ENCODE data around the gene FAM236B.
"Not testable (repeated sequence)": the region's sequence is repeated elsewhere in the genome, so short reads cannot be mapped to it uniquely, and the experiment has no call there.

The FAM236B gene

DNA sequence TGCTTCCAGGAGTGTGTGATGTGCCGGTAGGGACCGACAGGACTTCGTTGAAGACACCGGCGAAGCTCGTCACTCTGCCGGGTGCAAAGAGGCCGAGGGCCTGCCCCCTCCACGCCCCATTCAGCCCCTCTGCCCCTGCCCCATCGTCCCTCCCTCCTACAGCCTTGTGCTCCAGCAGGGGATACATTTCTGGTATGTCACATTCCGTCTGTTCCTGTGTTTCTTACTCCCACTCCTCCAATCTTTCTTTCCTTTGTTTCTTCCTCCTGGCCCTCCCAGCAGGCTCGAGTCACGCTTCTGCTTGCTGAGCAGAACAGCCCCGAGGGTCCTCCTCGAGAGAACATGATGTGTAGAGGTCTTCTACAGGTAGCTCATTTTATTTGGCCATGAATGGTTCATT is at the start of gene FAM236B:
Gene FAM236B, minus strand, starts transcription at position 101 of the 400 bp plus-strand sequence. Its CDS starts 100 bp downstream, at position 1.
- not testable (repeated sequence) for DNase-seq

- not testable (repeated sequence) for DNase-seq
Measured at GRCh38 chrX:72830701-72831100, 48.2 kb upstream of the FAM236B start.

DNA sequence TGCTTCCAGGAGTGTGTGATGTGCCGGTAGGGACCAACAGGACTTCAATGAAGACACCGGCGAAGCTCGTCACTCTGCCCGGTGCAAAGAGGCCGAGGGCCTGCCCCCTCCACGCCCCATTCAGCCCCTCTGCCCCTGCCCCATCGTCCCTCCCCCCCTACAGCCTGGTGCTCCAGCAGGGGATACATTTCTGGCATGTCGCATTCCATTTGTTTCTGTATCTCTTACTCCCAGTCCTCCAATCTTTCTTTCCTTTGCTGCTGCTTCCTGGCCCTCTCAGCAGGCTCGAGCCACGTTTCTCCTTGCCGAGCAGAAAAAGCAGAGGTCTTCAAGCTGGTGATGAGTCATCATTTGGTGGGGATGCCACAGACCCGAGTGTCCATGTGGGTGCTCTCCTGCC is 25.6 kb upstream of the FAM236B start, which contains the start of gene FAM236D:
Gene FAM236D, minus strand, starts transcription at position 101 of the 400 bp plus-strand sequence. Its CDS starts 100 bp downstream, at position 1.
- DNase-seq, result not testable (repeated sequence)

DNA sequence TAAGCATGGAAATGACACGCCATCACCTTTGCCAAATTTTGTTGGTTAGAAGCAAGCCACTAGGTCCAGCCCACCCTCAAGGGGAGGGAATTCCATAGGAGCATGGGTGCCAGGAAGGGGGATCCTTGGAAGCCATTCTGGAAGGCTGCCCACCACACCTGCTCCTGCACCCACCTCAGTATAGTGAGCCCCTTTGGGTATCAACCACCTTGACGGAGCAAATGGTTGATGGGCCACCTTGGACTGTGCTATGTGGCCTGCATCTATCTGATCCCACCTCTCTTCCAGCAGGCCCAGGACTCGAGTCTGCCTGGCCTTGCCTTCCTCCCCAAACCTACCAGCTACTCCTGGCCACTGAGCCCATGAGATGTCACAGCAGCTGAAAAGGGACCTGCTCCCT is 7.9 kb upstream of the FAM236B start:
- not testable (repeated sequence) for DNase-seq

GRCh38 chrX:72788142-72788541 is 5.7 kb upstream of the FAM236B start:
- not testable (repeated sequence) for DNase-seq

DNA sequence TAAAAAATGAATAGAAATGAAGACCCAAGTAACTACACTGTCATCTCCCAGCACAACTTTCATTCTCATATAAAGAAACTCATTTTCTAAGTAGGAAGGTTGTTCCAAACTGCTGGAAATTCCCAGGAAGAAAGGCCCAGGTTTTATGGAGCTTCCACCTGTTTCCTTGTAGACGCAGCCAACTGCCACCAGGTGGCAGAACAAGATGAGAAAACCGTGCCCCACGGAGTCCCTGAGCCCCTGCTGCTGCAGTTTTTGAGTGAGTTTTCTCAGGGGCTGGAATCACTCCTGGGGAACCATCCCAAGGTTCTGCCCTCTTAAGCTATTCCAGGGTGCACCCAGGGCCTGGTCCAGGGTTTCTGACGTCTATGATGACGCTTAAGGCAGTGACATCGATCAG is 1.5 kb upstream of the FAM236B start:
- DNase-seq, result not testable (repeated sequence)

DNA sequence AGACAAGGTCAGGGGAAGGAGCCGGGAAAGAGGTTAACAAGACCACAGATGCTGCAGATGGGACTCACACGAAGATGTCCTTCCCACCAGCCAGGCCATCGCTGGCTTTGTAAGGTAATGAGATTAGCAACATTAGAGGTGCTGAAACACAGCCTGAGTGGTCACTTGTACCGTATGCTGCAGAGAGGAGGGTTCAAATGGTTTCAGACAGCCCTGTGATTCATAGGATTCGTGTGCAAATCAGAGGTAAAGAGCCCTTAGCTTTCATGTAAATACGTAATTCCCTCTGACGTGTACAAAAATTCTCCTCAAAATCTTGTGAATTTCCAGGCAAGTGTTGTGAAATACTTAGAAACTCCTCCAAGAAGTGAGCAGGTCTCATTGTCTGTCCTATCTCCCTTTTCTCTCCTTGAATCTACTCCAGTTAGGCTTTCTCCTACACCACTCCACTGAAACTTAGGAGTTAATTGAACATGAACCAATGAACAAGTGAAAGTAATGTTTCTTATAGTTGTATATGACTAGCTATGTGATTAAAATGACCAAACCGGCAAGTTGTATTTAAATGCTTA is 991 bp upstream of the FAM236B start:
- DNase-seq, result not testable (repeated sequence)

DNA sequence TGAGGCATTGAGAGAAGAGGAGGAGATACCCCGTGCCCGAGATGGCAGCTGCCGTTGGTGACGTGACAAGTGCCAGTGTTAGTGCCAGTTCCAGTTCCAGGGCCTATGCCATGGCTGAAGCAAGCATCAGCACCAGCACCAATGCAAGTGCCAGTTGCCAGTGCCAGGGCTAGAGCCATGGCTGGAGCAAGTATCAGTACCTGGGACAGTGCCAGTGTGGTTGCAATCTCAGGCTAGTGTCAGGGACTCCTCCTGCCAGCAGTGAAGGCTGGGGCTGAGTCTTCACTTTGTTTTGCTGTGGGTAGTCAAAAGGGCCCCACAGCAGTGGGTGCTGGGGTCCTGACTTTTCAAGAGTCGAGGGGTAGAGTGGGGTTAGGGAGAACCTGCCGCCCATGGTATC is 4.3 kb downstream of the FAM236B start:
- DNase-seq, result not testable (repeated sequence)

- not testable (repeated sequence) for DNase-seq
Measured at GRCh38 chrX:72777467-72777790, 5.0 kb downstream of the FAM236B start.

GRCh38 chrX:72776653-72777466 is 5.6 kb downstream of the FAM236B start, which contains the start of gene DMRTC1B:
DMRTC1B (plus strand) TSS chrX:72776890; CDS start chrX:72845136, 68,246 bp downstream.
- not testable (repeated sequence) for DNase-seq

- not testable (repeated sequence) for DNase-seq
Measured at GRCh38 chrX:72760454-72760853, 22.0 kb downstream of the FAM236B start.

DNA sequence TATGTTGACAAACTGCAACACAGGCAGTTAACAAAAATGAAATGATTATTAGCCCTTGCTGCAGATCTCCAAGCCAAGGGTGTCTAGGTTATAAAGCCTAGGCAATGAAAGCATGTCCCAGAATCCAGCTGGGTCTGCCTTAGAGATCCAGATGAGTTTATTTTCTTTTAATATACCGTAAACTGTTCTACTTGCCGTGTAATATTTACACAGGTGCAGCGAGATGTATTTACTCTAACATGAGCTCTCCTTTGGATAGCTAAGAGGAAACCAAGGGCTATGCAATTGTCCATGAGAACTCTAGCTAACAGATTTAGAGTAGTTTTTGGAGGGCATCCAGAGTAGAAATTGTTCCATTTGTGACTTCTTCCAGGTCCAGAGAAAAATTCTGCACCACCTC is 33.9 kb downstream of the FAM236B start:
- not testable (repeated sequence) for DNase-seq

DNA sequence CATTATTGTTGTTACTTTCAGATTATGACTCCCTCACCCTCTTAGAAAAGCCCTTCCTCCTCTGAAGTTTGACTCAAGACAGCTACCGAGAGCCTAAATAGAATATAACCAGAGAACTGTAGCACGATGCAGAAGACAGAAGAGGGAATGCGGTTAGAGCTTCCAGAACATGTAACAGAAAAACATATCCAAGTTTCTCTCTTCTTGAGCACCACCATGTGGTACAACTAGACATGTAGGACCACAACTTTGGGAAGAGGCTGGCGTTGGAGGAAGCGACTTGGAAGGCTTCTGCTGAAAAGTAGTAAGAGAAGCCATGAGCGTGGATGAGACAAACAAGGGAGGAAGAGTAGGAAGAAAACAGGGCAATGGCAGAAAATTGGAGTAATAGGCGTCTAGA is 36.9 kb downstream of the FAM236B start:
- not testable (repeated sequence) for DNase-seq

DNA sequence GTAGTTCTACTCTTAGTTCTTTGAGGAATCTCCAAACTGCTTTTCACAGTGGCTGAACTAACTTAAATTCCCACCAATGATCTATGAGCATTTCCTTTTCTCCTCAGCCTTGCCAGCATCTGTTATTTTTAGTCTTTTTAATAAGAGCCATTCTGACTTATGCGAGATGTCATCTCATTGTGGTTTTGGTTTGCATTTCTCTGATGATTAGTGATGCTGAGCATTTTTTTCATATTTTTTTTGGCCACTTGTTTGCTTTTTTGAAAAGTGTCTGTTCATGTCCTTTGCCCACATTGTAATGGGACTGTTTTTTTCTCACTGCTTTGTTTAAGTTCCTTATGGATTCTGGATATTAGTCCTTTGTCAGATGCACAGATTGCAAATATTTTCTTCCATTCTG is 46.9 kb downstream of the FAM236B start:
- no peak for DNase-seq

GRCh38 chrX:72733636-72734035 is 48.8 kb downstream of the FAM236B start:
- not testable (repeated sequence) for DNase-seq

Data from KG1 (cell line).